ENCODE results near the gene PCDH15. TPM values are rescaled to one million over a fixed set of nuclear protein-coding genes. Genes with fewer than 3 reads are reported as not detected.

PCDH15 gene
- total RNA-seq, 1 donor from 2014 or later: not detected

DNA sequence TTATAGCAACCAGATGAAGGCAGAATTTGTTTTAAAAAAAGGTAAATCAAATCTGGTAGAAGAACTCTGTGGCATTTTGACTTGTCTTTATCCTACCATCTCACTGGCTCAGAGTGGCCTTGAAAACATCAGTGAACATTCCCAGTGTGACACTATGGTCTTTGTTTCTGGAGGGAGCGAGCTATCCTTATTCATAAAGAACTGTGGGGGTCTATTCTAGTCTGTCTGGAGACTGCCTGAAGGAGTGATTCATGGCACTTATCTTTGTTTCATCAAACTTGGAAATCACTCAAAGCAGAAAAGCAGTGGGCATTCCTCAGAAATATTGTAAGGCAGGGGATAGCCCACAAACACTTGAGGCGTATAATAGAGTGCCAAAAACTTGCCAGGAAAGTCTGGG is 719.1 kb downstream of the PCDH15 start:
- no peaks in the 10 kb centered on the region for H3K4me1 Mint-ChIP-seq
- TF ChIP-seq, protein P1, sequence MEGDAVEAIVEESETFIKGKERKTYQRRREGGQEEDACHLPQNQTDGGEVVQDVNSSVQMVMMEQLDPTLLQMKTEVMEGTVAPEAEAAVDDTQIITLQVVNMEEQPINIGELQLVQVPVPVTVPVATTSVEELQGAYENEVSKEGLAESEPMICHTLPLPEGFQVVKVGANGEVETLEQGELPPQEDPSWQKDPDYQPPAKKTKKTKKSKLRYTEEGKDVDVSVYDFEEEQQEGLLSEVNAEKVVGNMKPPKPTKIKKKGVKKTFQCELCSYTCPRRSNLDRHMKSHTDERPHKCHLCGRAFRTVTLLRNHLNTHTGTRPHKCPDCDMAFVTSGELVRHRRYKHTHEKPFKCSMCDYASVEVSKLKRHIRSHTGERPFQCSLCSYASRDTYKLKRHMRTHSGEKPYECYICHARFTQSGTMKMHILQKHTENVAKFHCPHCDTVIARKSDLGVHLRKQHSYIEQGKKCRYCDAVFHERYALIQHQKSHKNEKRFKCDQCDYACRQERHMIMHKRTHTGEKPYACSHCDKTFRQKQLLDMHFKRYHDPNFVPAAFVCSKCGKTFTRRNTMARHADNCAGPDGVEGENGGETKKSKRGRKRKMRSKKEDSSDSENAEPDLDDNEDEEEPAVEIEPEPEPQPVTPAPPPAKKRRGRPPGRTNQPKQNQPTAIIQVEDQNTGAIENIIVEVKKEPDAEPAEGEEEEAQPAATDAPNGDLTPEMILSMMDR (IDR thresholded peaks at IDR 0.05): no peak
- no peaks in the 10 kb centered on the region for H3K36me3 Mint-ChIP-seq (ENCODE audit: low read depth)
- ATAC-seq (ENCODE audit: low read depth) (no peak), DNase-seq (no peak)
- ChIA-PET POLR2A (no interaction called here), CTCF (no interaction called here)
- intact Hi-C loops (cut with micrococcal nuclease): no loop called here
- no peak overlapping the region for H3K4me3 Mint-ChIP-seq
- H3K27ac Mint-ChIP-seq: no peak overlapping the region
- H3K27me3 Mint-ChIP-seq: no peaks in the 10 kb centered on the region
- peaks cover 3% of the 10 kb centered on the region for H3K9me3 Mint-ChIP-seq

DNA sequence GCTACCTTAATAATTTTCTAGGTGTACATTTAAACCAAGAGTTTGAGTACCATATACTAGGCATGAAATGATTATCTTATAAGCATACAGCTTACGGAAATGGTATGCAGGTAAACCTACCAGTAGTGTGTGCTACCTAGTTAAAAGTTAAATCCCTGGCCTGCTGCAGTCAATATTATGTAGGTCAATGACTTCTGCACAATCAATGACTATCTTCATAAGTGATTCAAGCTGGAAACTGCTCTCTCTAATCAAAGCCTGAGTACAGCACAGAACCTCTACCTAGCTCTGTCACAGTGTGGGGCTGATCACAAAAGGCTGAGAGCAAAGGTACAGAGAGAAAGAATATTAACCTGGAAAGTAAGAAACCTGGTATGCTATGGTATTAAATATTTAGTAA is 733.7 kb downstream of the PCDH15 start:
- ATAC-seq (ENCODE audit: low read depth) (no peak), DNase-seq (no peak)
- ChIA-PET POLR2A (no interaction called here), CTCF (no interaction called here)
- peaks cover 2% of the 10 kb centered on the region for H3K9me3 Mint-ChIP-seq
- intact Hi-C loops (cut with micrococcal nuclease): no loop called here
- TF ChIP-seq, protein P1 (IDR thresholded peaks at IDR 0.05): no peak
- H3K4me1 Mint-ChIP-seq: no peaks in the 10 kb centered on the region
- no peak overlapping the region for H3K27ac Mint-ChIP-seq
- H3K27me3 Mint-ChIP-seq: no peaks in the 10 kb centered on the region
- H3K4me3 Mint-ChIP-seq: no peak overlapping the region
- H3K36me3 Mint-ChIP-seq (ENCODE audit: low read depth): no peaks in the 10 kb centered on the region

DNA sequence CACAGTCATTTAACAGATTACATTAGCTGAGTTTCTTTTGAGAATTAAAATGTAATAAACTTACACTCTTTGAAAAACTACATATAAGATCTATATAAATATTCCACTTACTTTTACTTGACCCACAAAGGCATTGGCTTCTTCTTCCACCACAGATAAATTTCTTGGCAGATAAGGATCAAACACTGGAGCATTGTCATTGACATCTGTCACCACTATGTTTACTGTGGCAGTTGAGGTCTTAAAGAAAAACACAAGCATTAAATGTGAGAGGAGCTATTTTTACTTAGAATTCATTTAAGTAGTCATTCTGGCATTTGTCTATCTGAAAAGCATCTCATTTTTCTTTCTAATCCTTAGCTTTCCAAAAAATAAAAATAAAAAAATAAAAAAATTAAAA is 734.4 kb downstream of the PCDH15 start:
- CTCF ChIA-PET: no interaction called here
- DNase-seq: no peak
- Mint-ChIP-seq H3K4me3 (no peak overlapping the region), H3K27me3 (no peaks in the 10 kb centered on the region), H3K4me1 (no peaks in the 10 kb centered on the region), H3K9me3 (peaks cover 2% of the 10 kb centered on the region), H3K27ac (no peak overlapping the region), H3K36me3 (ENCODE audit: low read depth) (no peaks in the 10 kb centered on the region)
- intact Hi-C loops (cut with micrococcal nuclease): no loop called here
- no peak for ATAC-seq (ENCODE audit: low read depth)
- POLR2A ChIA-PET: no interaction called here
- TF ChIP-seq, protein P1 (IDR thresholded peaks at IDR 0.05): no peak

DNA sequence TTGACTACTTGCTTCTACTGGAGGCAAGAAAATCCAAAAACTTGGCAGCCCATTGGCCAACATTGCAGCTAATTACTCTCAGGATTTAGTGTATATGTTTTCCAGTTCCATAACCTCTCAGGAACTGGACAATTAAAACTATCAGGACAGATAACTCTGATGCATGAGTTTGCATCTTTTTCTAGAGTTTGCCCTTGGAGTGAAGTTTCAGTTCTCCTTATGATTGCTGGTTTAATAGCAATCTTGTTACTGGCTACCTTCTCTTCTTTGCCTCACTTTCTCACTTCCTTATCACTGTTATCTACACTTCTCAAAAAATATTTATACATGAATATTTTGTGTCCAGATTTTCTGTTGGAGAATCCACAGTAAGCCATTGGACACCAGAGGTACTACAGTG is 735.9 kb downstream of the PCDH15 start:
- Mint-ChIP-seq H3K27ac (no peak overlapping the region), H3K36me3 (ENCODE audit: low read depth) (no peaks in the 10 kb centered on the region), H3K4me3 (no peak overlapping the region), H3K27me3 (no peaks in the 10 kb centered on the region), H3K9me3 (peaks cover 2% of the 10 kb centered on the region), H3K4me1 (no peaks in the 10 kb centered on the region)
- DNase-seq: no peak
- CTCF ChIA-PET: no interaction called here
- TF ChIP-seq, protein P1 (IDR thresholded peaks at IDR 0.05): no peak
- no peak for ATAC-seq (ENCODE audit: low read depth)
- POLR2A ChIA-PET: no interaction called here
- intact Hi-C loops (cut with micrococcal nuclease): no loop called here

DNA sequence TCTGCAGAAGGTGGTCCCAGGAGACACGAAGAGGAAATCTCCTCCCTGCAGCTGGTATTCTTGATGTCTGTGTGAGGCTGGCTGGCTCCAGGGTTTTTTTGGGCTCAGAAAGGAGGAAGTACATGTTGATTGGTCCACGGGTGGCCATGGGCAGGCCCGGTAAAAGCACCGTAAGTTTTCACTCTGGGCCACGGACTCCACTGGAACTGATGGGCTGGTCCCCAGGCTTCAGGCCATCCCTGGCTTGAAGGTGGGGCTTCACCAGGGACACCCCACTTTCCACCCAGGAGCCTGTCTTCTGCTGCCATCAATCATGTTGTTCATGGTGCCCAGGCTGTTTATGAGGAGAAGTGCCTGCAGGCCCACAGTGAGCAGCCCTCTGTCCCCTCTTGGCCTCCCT is 736.8 kb downstream of the PCDH15 start:
- Mint-ChIP-seq H3K4me1 (no peaks in the 10 kb centered on the region), H3K9me3 (peaks cover 5% of the 10 kb centered on the region)
- CTCF ChIA-PET: no interaction called here

More for the DNA sequence above, 736.8 kb downstream of the PCDH15 start:
- no peaks in the 10 kb centered on the region for H3K27me3 Mint-ChIP-seq
- H3K36me3 Mint-ChIP-seq (ENCODE audit: low read depth): no peaks in the 10 kb centered on the region
- H3K27ac Mint-ChIP-seq: no peak overlapping the region
- DNase-seq: no peak
- ATAC-seq (ENCODE audit: low read depth): no peak
- POLR2A ChIA-PET: no interaction called here
- intact Hi-C loops (cut with micrococcal nuclease): no loop called here
- TF ChIP-seq, protein P1 (IDR thresholded peaks at IDR 0.05): no peak
- no peak overlapping the region for H3K4me3 Mint-ChIP-seq
